ENCODE measurements around the gene NAV3.
"Not testable (repeated sequence)": the region's sequence is repeated elsewhere in the genome, so short reads cannot be mapped to it uniquely, and the experiment has no call there.

Gene NAV3

DNA sequence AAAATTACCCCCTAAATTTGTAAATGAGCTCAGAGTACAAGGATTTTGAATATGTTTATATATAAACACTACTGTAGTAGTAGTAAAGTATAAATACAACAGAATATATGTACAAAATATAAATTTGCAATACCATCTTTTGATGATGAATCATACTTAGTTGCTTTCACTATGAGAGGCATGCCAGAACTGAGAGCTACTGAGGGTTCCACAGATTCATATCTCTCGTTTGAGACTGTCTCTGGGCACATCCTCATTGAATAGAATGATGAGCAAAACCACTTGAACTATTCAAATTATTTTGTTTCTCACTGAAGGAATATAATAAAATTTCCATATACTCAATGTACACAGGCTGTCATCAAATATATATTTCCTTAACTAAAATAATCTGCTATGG lies 417.6 kb downstream of the NAV3 start:
- Histone ChIP-seq H3K4me3 (ENCODE audit: low read depth, low read length) (no peak overlapping the region), H3K9ac (ENCODE audit: low read depth, low read length) (no peak overlapping the region), H3K27ac (ENCODE audit: low read depth, low read length) (no peak overlapping the region), H3K9me3 (ENCODE audit: control insufficient read depth, insufficient read depth, low read length) (no peaks in the 10 kb centered on the region), H3K27me3 (ENCODE audit: control insufficient read depth, insufficient read depth, low read length) (no peaks in the 10 kb centered on the region), H3K36me3 (ENCODE audit: control insufficient read depth, insufficient read depth, low read length) (no peaks in the 10 kb centered on the region), H3K4me1 (ENCODE audit: control insufficient read depth, insufficient read depth, low read length) (peaks cover 27% of the 10 kb centered on the region)

DNA sequence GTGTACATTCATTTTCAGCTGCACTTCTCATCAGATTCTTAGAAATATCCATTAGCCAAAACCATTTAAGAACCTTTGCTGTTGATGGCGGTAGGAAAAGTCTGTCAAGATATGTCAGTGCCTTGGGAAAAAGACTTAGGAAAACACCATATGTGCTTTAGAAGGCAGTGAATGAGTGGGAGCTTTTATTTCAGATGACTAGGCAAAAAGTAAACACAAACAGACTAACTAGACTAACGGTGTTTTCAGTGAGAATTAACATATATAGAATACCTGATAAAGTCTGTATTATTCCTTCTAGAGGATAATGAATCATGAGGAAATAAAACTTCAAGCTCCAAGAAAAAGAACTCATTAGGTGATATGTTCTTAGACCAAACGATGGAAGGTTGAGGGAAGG lies 418.9 kb downstream of the NAV3 start:
- H3K4me1 ChIP-seq (ENCODE audit: control insufficient read depth, insufficient read depth, low read length), result peaks cover 18% of the 10 kb centered on the region
- no peaks in the 10 kb centered on the region for H3K36me3 ChIP-seq (ENCODE audit: control insufficient read depth, insufficient read depth, low read length)
- H3K9ac ChIP-seq (ENCODE audit: low read depth, low read length), result no peak overlapping the region
- H3K27ac ChIP-seq (ENCODE audit: low read depth, low read length), result no peak overlapping the region
- no peaks in the 10 kb centered on the region for H3K27me3 ChIP-seq (ENCODE audit: control insufficient read depth, insufficient read depth, low read length)
- H3K9me3 ChIP-seq (ENCODE audit: control insufficient read depth, insufficient read depth, low read length), result no peaks in the 10 kb centered on the region
- H3K4me3 ChIP-seq (ENCODE audit: low read depth, low read length), result no peak overlapping the region

DNA sequence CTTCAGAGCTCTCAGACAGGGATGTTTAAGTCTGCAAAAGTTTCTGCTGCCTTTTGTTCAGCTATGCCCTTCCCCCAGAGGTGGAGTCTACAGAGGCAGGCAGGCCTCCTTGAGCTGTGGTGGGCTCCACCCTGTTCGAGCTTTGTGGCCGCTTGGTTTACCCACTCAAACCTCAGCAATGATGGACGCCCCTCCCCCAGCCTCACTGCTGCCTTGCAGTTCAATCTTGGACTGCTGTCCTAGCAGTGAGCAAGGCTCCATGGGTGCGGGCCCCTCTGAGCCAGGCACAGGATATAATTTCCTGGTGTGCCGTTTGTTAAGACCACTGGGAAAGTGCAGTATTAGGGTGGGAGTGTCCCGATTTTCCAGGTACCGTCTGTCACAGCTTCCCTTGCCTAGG lies 427.0 kb downstream of the NAV3 start:
- not testable (repeated sequence) for H3K27ac ChIP-seq (ENCODE audit: low read depth, low read length); H3K9ac ChIP-seq (ENCODE audit: low read depth, low read length); H3K4me1 ChIP-seq (ENCODE audit: control insufficient read depth, insufficient read depth, low read length); H3K4me3 ChIP-seq (ENCODE audit: low read depth, low read length); H3K36me3 ChIP-seq (ENCODE audit: control insufficient read depth, insufficient read depth, low read length); H3K27me3 ChIP-seq (ENCODE audit: control insufficient read depth, insufficient read depth, low read length)
- H3K9me3 ChIP-seq (ENCODE audit: control insufficient read depth, insufficient read depth, low read length), result peaks cover 12% of the 10 kb centered on the region

DNA sequence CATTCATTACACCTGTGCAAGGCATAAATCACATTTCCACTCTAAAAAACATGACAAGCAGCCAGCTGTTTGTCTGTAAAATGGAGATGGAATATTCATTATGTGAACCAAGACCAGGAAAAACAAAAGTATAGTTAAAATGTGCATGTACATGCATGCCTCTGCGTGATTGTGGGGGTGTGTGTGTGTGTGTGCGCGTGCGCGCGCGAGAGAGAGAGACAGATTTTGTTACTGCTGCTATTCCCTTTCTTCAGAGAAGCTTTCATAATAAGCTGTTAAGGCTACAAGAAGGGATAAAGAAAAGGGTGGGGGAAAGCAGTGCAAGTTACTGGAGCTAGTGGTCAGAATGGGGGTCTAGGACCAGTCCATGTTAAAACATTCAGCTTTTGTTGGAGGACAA lies 430.3 kb downstream of the NAV3 start:
- Histone ChIP-seq H3K36me3 (ENCODE audit: control insufficient read depth, insufficient read depth, low read length) (no peaks in the 10 kb centered on the region), H3K27ac (ENCODE audit: low read depth, low read length) (no peak overlapping the region), H3K4me1 (ENCODE audit: control insufficient read depth, insufficient read depth, low read length) (no peaks in the 10 kb centered on the region), H3K9ac (ENCODE audit: low read depth, low read length) (no peak overlapping the region), H3K27me3 (ENCODE audit: control insufficient read depth, insufficient read depth, low read length) (no peaks in the 10 kb centered on the region), H3K9me3 (ENCODE audit: control insufficient read depth, insufficient read depth, low read length) (peaks cover 12% of the 10 kb centered on the region), H3K4me3 (ENCODE audit: low read depth, low read length) (no peak overlapping the region)

DNA sequence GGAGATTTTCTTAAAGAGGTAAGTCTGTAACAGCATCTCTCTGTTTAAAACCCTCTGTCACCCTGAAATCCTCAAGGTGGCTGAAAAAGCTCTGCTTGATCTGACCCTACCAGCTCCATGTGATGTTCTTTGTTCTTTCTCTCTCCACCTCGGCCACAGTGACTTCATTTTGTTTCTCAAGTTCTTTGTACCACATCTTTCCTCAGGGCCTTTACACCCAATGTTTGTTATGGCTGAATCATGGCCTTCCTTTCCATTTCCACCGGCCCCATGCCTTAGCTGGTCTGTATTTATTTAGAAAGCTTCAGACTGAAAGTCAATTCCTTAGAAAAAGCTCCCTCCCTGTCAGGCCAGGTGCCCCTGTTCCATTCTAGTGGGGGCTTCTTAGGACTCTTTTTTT lies 431.2 kb downstream of the NAV3 start:
- H3K4me1 ChIP-seq (ENCODE audit: control insufficient read depth, insufficient read depth, low read length), result no peaks in the 10 kb centered on the region
- no peak overlapping the region for H3K27ac ChIP-seq (ENCODE audit: low read depth, low read length)
- H3K9me3 ChIP-seq (ENCODE audit: control insufficient read depth, insufficient read depth, low read length), result peaks cover 12% of the 10 kb centered on the region
- no peaks in the 10 kb centered on the region for H3K27me3 ChIP-seq (ENCODE audit: control insufficient read depth, insufficient read depth, low read length)
- H3K36me3 ChIP-seq (ENCODE audit: control insufficient read depth, insufficient read depth, low read length), result no peaks in the 10 kb centered on the region
- no peak overlapping the region for H3K4me3 ChIP-seq (ENCODE audit: low read depth, low read length)
- no peak overlapping the region for H3K9ac ChIP-seq (ENCODE audit: low read depth, low read length)
